Measurements from ENCODE around the gene EFCAB14. TPM values are rescaled to one million over a fixed set of nuclear protein-coding genes. Genes with fewer than 3 reads are reported as not detected.

The EFCAB14 gene
- total and polyA plus RNA-seq, 2 of the 4 experiments (the other 2 are of a cell fraction): 28.6 to 43.0 TPM

DNA sequence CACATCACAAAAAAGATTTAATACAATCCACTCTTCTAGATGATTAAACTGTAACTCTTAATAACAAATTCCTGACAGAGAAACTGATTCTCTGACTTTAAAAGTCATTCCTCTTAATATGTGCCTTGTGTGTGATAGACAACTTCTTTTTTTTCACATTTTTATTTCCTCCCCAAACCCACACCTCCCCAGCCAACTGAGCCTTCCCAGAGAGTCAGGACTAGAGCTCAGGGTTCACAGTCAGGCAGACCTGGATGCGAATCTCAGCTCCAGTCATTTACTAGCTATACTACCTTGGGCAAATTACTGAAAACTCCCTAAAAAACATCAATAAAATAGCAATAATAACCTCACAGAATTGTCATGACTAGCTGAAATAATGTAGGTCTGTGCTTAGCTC is 64.9 kb downstream of the EFCAB14 start:
- H2BK120ac ChIP-seq (ENCODE audit: low read depth, low read length): no peak overlapping the region
- no peaks in the 10 kb centered on the region for H3K79me1 ChIP-seq (ENCODE audit: low read depth in 1 of 2, low read length in 2 of 2)
- peak; percentile 32; the same call in 1 of the 2 replicates for ATAC-seq (ENCODE audit: low read depth)
- no peaks in the 10 kb centered on the region for H4K20me1 ChIP-seq (ENCODE audit: insufficient read depth, low read length)
- DNase-seq: no peak
- no peak overlapping the region for H2BK15ac ChIP-seq (ENCODE audit: low read depth, low read length)
- TF ChIP-seq, protein P1, sequence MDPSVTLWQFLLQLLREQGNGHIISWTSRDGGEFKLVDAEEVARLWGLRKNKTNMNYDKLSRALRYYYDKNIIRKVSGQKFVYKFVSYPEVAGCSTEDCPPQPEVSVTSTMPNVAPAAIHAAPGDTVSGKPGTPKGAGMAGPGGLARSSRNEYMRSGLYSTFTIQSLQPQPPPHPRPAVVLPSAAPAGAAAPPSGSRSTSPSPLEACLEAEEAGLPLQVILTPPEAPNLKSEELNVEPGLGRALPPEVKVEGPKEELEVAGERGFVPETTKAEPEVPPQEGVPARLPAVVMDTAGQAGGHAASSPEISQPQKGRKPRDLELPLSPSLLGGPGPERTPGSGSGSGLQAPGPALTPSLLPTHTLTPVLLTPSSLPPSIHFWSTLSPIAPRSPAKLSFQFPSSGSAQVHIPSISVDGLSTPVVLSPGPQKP (IDR thresholded peaks at IDR 0.05; ENCODE audit: borderline replicate concordance, low read depth, low read length): no peak
- TF ChIP-seq MAFK (IDR thresholded peaks at IDR 0.05; ENCODE audit: low read depth, low read length) (no peak; the same call in 1 of the 2 replicates), SMC3 (IDR thresholded peaks at IDR 0.05; ENCODE audit: low read depth, low read length) (no peak), RFX5 (IDR thresholded peaks at IDR 0.05; ENCODE audit: low read depth, low read length) (no peak), RAD21 (IDR thresholded peaks at IDR 0.05; ENCODE audit: low read length) (no peak), MAZ (IDR thresholded peaks at IDR 0.05; ENCODE audit: borderline replicate concordance, low read depth, low read length) (no peak), POLR2A (IDR thresholded peaks at IDR 0.05; ENCODE audit: low read depth, low read length) (no peak)
- TF ChIP-seq, protein P2, sequence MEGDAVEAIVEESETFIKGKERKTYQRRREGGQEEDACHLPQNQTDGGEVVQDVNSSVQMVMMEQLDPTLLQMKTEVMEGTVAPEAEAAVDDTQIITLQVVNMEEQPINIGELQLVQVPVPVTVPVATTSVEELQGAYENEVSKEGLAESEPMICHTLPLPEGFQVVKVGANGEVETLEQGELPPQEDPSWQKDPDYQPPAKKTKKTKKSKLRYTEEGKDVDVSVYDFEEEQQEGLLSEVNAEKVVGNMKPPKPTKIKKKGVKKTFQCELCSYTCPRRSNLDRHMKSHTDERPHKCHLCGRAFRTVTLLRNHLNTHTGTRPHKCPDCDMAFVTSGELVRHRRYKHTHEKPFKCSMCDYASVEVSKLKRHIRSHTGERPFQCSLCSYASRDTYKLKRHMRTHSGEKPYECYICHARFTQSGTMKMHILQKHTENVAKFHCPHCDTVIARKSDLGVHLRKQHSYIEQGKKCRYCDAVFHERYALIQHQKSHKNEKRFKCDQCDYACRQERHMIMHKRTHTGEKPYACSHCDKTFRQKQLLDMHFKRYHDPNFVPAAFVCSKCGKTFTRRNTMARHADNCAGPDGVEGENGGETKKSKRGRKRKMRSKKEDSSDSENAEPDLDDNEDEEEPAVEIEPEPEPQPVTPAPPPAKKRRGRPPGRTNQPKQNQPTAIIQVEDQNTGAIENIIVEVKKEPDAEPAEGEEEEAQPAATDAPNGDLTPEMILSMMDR (conservative IDR thresholded peaks at IDR 0.05; ENCODE audit: low read depth, low read length): no peak
- in situ Hi-C loops (cut with MboI; ENCODE audit: low sequenced_read_pairs) (no loop called here), intact Hi-C loops (cut with micrococcal nuclease) (no loop called here), dilution Hi-C loops (cut with HindIII; ENCODE audit: low sequenced_read_pairs, unreplicated experiment) (no loop called here)
- no peaks in the 10 kb centered on the region for H3K9me1 ChIP-seq (ENCODE audit: insufficient read depth, low read length)
- 0 out of 2 replicates have a peak, but pooled peaks cover 2% of the 10 kb centered on the region for H3K9me3 ChIP-seq (ENCODE audit: control insufficient read depth, insufficient read depth, low read length)
- H3K9ac ChIP-seq (ENCODE audit: low read depth, low read length): no peak overlapping the region
- no peak overlapping the region for H2BK20ac ChIP-seq (ENCODE audit: low read depth, low read length)
- H2AK9ac ChIP-seq (replicated peaks; ENCODE audit: low read depth, low read length, poor library complexity): no peak overlapping the region
- H3K23ac ChIP-seq (ENCODE audit: low read depth, low read length): no peak overlapping the region; the same call in 1 of the 2 replicates
- no peak overlapping the region for H3K18ac ChIP-seq (ENCODE audit: low read depth, low read length)
- peaks cover 18% of the 10 kb centered on the region; the same call in 1 of the 2 replicates for H3K36me3 ChIP-seq (ENCODE audit: control insufficient read depth, insufficient read depth, low read length)
- no peak overlapping the region for H4K91ac ChIP-seq (ENCODE audit: insufficient read depth, low read depth, low read length)
- H4K8ac ChIP-seq (ENCODE audit: low read depth in 2 of 2, low read length in 2 of 2): no peak overlapping the region
- H3K56ac ChIP-seq (ENCODE audit: extremely low read depth, insufficient read depth, low read length): no peak overlapping the region
- H3K4me1 ChIP-seq (ENCODE audit: control insufficient read depth, insufficient read depth, low read length): peaks cover 3% of the 10 kb centered on the region; the same call in 1 of the 2 replicates
- H2BK5ac ChIP-seq (ENCODE audit: low read depth, low read length, poor library complexity, severe bottlenecking): no peak overlapping the region
- 75% methylated on average over 1 of the region's 1 CpG; no CpG with 5 or more reads in 1 of the 2 experiments for WGBS, 2 experiments (ENCODE audit: extremely low coverage in 2 of 2, insufficient read length in 1 of 2)
- H4K5ac ChIP-seq (ENCODE audit: low read depth, low read length): no peak overlapping the region
- H3K4ac ChIP-seq (ENCODE audit: low read depth, low read length): no peak overlapping the region
- no peaks in the 10 kb centered on the region for H3K27me3 ChIP-seq (ENCODE audit: control insufficient read depth, insufficient read depth, low read length)
- no TSS peak for BruUV-seq (replicated peaks)
- no peak overlapping the region for H2AFZ ChIP-seq (replicated peaks; ENCODE audit: low read length, poor library complexity)
- CTCF ChIA-PET: no interaction called here
- H3K27ac ChIP-seq (ENCODE audit: insufficient read depth, low read length): no peak overlapping the region
- H3K4me2 ChIP-seq (ENCODE audit: low read depth, low read length): peak overlapping the region; percentile 62
- no peak overlapping the region for H3K4me3 ChIP-seq (ENCODE audit: insufficient read depth, low read depth, low read length)
- H2AK5ac ChIP-seq (ENCODE audit: low read depth, low read length): no peak overlapping the region
- H3K14ac ChIP-seq (replicated peaks; ENCODE audit: low read depth, low read length): no peak overlapping the region
- POLR2A ChIA-PET (ENCODE audit: unreplicated experiment): no interaction called here

All from IMR-90 (cell line).